ENCODE results near the gene SARS2.
A peak's percentile ranks its signal among the peaks of the same experiment; 100 is the strongest.

Gene SARS2

DNA sequence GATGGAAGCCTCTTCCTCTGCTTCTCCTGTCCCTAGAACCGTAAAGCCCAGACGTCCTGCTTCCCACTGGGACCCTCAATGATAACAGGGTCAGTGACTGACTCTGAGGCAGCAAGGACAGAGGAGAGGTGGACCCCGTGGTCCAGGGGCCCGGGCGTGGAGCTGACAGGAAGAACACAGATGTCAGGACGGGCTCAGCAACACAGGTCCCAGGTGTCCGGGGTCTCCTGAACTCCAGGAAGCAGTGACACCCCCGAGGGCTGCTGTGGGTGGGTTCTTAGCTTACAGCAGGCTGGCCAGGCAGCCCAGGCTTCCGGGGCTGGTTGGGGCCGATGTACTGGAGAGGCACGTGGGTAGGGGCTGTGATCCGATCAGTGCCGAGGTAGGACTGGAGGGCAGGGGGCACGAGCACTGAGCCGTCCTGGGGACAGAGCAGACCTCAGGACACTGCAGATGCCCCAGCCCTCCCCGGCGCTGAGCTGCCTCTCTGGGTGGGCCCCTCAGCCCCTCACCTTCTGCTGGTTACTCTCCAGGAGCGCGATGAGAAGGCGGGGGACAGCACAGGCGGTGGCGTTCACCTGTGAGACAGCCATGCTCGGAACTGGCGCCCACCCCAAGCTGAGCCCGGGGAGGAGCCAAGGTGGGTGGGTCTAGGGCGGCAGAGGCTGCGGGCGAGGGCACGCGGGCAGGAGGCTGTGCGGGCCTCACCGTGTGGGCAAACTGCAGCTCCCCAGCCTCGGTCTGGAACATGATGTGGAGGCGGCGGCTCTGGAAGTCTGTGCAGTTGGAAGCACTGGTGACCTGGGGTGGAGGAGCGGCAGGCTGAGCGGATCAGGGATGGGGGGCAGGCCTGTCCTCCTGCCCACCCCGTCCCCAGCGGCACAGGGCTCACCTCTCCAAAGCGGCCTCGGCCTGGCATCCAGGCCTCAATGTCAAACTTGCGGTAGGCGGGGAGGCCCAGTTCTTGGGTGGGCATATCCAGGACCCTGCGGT lies 14.9 kb downstream of the SARS2 start:
- DNase-seq, result no peak

DNA sequence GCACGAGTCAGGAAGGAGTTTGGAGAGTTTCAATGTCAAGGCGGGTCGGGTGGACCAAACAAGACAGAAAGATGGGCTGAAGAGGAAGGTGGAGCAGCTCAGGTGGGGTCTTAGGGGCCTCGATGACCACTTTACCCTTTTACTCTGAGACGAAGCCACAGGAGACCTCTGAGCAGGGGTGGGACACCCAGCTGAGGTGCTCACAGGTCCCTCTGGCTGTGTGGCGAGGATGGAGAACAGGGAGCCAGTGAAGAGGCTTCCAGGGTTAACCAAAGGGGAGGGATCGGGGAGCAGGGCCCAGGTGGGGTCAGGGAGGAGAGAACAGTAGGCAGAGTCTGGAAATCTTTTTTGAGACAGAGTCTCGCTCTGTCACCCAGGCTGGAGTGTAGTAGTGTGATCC lies 16.6 kb downstream of the SARS2 start:
- DNase-seq, result no peak

DNA sequence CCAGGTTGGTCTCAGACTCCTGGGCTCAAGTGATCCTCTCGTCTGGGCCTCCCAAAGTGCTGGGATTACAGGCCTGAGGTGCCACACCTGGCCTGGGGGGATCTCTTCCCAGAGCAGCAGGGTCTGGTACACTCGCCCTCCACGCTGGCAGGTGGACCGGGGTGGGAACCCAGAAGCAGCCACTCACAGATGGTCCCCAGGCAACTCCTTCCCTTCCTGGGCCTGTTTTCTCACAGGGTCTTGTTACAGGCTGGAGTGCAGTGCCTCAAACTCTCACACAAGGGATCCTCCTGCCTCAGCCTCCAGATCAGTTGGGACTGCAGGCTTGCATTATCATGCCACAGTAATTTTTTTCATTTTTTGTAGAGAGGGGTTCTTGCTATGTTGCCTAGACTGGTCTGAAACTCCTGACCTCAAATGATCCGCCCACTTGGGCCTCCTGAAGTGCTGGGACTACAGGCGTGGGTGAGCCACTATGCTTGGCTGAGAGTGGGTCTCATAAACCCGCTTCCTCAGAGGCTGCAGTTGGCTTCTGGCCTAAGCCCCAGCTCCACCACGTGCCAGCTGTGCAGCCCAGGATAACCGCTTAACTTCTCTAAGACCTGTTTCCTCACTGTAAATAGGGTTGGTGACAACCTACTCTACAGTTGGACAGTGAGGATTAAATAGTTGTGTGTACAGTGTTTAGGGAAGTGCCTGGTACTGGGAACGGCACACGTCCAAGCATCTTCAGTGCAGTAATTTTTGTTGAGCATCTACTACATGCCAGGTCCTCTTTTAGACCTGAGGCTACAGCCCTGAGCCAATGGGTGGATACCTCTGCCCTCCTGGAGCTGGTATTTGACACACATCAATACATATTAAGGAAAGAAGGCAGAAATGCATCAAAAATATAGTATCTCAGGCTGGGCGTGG lies 17.7 kb downstream of the SARS2 start:
- no peak for DNase-seq

DNA sequence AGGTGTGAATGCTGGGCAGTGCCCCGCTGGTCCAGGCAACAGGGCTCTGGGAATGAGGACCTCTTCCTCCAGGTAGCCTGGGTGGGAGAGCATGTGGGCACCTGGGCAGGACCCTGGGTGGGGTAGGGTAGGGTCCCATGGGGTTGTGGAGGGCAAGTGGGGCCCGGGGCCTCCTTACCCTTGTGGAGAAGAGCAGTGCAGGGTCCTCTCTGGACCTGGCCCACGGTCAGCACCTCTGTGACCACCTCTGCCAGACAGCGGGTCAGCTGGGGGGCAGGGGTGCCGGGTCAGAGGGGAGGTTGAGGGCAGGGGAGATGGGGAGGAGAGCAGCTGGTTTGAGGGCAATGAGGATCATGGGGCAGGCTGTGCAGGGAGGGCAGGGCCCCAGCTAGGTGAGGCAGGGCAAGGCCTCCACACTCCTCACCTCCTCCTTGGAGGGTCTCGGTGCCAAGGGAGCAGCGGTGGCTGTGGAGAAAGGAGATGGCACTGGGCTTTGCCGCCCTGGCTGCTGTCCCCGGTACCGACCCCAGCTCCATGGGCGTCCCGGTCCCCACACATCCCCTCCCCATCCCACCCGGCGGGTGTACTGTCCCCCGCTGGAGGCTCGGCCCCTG lies 19.1 kb downstream of the SARS2 start:
- no peak for DNase-seq

DNA sequence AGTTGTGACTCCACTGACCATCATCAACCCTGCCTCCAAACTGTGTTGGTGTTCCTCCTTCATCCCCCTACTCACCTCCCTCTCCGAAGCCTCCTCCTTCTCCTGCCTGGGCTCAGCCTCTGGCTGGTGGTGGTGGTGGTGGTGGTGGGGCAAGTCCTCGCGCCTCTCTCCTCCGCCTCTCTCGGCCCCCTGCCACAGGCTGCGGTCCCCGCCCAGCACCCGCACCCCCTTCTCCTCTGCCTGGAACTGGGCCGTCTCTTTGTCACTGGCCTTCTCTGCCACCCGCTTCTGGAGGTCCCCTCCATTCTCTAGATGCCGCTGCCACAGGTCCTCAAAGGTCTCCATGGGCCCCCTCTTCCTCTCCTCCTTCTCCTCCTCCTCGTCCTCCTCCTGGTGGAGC lies 20.1 kb downstream of the SARS2 start:
- no peak for DNase-seq

DNA sequence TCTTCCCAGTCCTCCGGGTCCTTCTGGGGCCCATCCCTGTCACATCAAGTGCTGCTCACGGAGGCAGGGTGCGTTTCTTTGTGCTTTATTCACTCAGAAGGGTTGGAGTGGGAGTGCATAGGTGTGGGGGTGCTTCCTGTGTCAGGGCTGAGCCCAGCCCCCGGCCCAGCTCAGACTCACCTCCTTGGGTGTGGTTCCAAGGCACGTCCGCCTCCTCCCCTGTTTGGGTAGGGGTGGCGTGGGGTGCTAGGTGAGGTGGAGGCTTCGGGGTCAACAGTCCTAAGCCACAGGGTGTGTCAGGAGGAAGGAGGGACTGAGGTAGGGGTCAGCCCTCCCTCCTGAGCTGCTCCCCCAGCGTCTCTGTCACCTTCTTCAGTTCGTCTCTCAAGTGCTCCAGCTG lies 21.7 kb downstream of the SARS2 start:
- DNase-seq, result no peak

DNA sequence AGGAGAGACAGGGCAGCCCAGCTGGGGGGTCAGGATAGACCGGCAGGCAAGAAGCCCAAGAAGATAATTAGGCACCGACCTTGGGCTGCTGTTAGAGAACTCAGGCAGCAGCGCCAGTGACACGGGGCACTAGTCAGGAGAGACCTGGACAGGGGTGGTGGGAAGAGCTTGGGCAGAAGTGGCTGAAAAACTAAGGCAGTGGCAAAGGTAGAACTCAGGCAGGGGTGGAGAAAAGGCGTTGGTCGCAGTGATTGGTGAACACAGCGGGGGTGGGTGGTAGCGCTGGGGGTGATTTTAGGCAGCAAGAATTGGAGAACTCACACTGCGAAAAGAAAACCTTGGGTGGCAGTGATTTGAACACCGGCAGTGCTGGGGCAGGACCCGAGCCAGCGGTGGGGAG lies 22.9 kb downstream of the SARS2 start:
- no peak for DNase-seq

DNA sequence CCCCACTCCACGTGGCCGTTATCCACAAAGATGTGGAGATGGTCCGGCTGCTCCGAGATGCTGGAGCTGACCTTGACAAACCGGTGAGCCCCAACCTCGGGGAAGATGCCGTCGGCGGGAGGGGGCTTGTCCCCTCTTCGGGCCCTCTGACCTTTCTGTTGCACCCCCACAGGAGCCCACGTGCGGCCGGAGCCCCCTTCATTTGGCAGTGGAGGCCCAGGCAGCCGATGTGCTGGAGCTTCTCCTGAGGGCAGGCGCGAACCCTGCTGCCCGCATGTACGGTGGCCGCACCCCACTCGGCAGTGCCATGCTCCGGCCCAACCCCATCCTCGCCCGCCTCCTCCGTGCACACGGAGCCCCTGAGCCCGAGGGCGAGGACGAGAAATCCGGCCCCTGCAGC lies 23.3 kb downstream of the SARS2 start:
- no peak for DNase-seq

DNA sequence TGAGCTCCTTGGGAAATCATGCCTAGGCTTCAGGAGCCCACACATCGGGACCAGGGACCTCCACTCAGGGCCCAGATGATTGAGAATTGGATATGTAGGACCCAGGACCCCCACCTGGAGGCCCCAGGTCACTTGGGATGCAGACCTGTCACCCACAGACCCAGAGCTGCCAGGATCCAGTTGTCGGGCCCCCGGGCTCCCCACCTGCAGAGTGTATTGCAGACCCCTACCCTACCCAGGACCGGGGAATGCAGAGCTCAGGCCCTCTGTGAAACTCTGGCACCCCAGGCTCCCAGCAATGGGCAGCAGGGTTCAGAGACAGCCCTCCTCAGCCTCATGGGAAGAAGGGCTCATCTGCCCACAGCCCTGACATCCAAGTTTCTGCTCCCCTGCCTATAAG lies 24.9 kb downstream of the SARS2 start:
- DNase-seq, result no peak

DNA sequence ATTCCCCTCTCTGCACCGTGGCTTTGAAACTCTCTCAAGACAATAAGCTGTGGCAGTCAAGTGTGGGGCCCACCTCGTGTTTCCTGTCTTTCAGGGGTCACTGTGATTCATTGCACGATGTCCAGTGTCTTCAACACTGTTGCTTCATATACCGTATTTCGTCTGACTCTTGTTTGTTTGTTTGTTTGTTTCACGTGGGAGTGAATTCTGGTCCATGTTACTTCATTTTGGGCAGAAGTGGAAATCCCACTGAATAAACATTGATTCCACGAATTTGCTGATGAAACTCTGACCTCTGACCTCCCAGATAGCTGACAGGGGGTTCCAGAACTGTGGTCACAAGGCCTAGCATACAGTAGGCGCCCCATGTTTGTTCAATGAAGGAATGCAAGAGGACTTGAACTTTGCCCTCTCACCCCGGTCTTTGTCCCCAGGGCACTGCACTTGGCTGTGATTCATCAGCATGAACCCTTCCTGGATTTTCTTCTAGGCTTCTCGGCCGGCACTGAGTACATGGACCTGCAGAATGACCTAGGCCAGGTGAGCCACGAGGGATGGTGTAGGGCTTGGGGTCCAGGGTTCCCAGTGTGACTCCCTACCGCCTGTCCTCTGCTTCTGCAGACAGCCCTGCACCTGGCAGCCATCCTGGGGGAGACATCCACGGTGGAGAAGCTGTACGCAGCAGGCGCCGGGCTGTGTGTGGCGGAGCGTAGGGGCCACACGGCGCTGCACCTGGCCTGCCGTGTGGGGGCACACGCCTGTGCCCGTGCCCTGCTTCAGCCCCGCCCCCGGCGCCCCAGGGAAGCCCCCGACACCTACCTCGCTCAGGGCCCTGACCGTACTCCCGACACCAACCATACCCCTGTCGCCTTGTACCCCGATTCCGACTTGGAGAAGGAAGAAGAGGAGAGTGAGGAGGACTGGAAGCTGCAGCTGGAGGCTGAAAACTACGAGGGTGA lies 25.7 kb downstream of the SARS2 start:
- DNase-seq, result no peak

DNA sequence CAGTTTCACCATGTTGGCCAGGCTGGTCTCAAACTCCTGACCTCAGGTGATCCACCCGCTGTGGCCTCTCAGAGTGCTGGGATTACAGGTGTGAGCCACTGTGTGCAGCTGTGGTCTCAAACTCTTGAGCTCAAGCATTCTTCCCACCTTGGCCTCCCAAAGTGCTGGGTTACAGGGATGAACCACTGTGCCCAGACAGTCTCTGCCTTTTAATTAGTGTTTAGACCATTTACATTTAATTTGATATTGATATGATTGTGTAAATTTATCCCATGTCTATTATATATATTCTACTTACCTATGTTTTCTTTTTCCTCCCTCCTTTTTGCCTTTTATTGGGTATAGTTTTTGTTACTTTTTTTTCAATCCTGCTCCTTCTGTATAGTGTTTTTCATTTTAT lies 28.9 kb downstream of the SARS2 start:
- no peak for DNase-seq

DNA sequence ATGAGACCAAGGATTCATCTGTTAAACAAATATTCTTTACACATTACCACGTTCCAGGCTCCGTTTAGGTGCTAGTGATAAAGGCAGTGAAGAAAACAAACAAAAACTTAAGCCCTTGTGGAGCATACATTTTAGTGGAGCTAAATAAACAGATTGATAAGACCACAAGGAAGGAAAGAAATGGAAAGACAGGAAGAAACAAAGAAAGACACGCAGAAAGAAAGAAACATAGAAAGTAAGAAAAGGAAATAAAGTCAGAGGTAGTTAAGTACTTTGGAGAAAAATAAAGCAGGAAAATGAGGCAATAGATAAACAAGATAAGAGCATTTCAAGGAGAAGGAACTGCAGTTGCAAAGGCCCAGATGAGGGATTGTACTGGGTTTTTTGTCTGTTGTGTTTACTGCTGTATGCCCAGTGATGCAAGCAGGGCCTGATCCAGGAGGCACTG lies 29.8 kb downstream of the SARS2 start:
- DNase-seq, result no peak

DNA sequence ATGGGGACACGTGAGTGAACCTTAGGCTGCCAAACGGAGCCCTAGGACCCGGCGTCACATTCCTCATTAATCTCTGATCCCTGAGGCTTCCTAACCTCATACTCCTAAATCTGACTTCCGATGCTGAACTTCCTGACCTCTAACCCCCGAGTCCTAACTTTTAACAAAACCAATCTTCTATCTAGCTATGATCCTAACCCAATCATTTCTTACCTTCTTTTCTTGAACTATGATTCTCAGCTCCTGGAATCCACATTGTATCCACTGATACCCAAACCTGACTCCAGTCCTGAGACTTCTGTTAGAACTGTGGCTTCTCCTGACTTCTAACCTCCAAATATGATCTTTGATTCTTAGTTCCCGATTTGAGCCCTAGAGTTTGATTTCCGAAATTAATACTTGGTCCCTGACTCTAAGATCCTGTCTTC lies 30.3 kb downstream of the SARS2 start:
- no peak for DNase-seq

DNA sequence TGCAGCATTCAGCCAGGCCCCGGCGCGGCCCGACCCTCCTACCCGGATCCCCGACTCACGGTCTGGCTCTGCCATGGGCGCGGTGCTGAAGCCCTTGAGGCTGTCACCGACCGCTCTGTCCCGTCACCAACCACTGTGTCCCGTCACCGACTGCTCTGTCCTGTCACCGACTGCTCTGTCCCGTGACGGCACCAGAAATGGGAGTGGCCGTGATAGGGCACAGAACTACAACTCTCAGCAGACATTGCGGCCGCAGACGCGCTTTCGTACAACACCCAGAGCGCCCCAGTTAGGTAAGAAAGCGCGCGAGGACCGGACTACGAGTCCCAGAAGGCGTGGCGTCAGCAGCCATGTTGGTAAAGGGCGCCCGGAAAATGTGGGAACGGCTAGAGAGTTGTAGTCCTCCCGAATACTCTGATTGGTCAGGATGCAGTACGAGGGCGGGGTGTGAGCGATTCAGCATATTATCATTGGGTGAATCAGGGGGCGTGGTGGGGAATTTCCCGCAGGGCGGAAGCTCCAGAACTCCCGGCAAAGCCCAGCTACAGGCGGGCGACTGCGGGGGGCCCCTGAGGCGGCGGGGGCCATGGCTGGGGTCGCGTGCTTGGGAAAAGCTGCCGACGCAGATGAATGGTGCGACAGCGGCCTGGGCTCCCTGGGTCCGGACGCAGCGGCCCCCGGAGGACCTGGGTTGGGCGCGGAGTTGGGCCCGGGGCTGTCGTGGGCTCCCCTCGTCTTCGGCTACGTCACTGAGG lies 30.9 kb downstream of the SARS2 start, which contains the start of the genes NFKBIB and SIRT2:
NFKBIB (plus strand) TSS at position 523 of the 755 bp plus-strand sequence; CDS start at position 587, 64 bp downstream.
SIRT2 (minus strand) TSS at position 172 of the 755 bp plus-strand sequence; CDS start at position 75, 97 bp downstream.
- DNase-seq, result peak; percentile 98 to 99

DNA sequence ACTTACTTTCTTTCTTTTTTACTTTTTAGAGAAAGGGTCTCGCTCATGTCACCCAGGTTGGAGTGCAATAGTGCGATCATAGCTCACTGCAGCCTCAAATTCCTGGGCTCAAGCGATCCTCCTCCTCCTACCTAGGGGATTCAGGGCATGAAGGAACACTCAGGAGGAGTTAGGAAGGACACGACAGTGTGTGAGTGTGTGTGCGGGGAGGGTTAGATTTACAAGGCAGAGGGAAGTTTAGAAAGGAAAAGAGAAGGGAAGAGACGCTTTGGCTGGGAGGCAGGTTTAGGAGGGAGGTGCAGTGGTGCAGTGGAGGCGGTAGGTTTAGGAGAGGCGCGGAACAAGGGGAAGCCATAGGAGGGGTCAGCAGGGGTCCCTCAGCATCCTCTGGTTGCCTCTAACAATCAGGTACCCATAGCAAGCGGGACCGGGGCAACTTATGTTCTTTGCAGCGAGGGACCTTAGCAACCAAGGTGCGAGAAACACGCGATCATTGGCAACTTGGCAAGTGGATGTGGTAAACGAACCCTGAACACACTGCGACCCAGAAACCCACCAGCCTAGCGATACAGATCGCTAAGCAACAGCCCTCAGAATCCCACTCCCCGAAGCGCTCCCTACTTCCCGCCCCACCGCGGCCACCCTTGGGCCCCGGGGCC lies 31.6 kb downstream of the SARS2 start:
- DNase-seq, result peak in 1 of 2 donors; percentile 11

DNA sequence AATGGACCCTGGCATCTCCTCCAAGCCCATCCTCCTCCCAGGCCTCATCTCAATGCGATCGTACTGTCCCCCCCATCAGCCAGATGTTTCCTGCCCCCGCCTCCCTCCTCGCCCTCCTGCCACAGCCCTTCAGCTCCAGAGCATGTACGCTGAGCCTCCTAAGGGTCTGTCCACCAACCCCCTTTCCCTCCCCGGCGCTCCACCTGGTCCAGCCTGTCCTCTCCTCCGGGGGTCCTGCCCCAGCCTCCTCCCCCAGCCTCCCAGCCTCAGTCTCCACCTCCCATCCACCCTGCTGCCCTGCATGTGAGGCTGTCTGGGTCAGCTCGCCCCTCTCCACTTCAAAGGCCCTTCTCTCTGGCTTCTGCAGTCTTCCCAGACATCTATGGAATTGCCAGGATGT lies 35.6 kb downstream of the SARS2 start:
- no peak for DNase-seq

DNA sequence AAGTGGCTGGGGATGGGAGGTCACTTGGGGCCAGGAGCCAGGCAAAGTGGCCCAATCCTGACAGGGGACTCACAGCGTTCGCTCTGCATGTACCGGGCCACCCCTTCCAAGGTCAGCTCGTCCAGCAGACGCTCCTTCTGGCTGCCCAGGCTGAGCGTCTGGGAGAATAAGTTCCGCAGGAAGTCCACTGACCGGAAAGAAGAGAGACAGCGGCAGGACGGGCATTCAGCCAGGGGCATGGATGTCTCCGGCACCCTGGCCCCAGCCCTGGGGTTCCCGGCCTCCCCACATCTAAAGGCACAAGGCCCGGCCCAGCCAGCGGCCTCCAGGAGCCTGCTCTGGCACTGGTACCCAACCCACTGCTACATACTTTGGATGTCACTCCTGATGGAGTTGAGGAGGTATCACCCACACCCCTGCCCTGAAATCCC lies 37.2 kb downstream of the SARS2 start:
- no peak for DNase-seq

DNA sequence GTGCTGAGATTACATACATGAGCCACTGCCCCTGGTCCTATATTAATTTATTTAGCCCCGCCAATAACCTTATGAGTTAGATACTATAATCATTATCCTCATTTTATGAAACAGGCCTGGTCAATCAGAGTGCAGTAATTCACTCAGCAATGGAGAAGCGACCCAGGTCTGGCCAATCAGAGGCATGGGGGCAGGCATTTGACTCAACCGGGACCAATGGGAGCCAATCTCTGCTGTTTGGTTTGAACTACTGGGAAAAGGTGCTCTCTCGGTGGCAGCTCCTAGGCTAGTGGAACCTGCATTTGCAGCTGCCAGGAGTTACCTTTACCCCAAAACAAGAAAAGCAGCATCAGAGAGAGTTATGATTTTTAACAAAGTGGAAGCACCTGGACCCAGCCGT lies 37.7 kb downstream of the SARS2 start:
- DNase-seq, result no peak

DNA sequence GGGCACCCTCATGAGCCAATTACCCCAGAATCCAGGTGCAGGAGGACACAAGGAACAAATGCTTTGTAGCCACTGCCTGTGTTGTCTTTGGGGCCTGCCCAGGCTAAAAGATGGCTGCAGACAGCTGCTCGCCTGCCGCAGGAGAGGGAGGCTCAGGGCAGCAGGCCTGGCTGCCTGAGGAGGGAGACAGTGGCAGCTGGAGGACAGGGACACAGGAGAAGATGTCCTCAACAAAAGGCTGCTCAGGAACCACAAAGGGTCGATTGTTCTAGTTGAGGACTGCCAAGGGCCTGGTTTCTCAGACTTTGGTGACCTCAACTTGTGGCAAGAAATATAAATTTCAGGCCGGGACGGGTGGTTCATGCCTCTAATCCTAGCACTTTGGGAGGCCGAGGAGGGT lies 38.8 kb downstream of the SARS2 start:
- DNase-seq, result no peak

DNA sequence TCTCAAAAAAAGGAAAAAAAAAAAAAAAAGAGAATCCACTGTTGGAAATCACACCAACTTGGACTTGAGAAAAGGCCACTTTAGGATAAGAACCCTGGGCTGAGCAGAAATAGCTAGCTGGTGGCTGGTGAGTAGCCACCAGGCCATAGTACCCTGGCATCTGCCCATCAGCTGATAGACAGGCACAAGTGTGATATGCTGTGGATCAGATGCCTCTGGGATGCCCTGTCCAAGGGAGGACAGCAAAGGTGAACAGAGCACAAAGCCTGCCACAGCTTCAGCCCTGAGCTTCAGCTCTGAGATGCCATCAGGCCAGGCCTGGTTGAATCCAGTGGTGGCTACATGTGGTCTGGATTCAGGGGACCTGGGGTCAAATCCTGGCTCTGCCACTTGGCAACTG lies 39.9 kb downstream of the SARS2 start:
- no peak for DNase-seq
